ENCODE results near the gene PLTP. TPM values are rescaled to one million over a fixed set of nuclear protein-coding genes. Genes with fewer than 3 reads are reported as not detected.
"Not testable (repeated sequence)": the region's sequence is repeated elsewhere in the genome, so short reads cannot be mapped to it uniquely, and the experiment has no call there.

The PLTP gene
- total RNA-seq, 1 experiment from 2014 or later, result 2.2 TPM

- no peak for DNase-seq (ENCODE audit: low spot score)
Measured at GRCh38 chr20:45920462-45921336, 8.7 kb upstream of the PLTP start.

GRCh38 chr20:45919542-45920399, 7.8 kb upstream of the PLTP start:
- DNase-seq (ENCODE audit: low spot score), result no peak

GRCh38 chr20:45918779-45919537, 7.0 kb upstream of the PLTP start:
- no peak for DNase-seq (ENCODE audit: low spot score)

GRCh38 chr20:45918182-45918737, 6.3 kb upstream of the PLTP start:
- no peak for DNase-seq (ENCODE audit: low spot score)

- no peak for DNase-seq (ENCODE audit: low spot score)
Measured at GRCh38 chr20:45917790-45918141, 5.8 kb upstream of the PLTP start.

- DNase-seq (ENCODE audit: low spot score), result no peak
Measured at GRCh38 chr20:45913116-45913515, 1.2 kb upstream of the PLTP start.

- DNase-seq (ENCODE audit: low spot score), result no peak
Measured at GRCh38 chr20:45912344-45912682, 358 bp upstream of the PLTP start.

GRCh38 chr20:45910670-45911485, 1.1 kb downstream of the PLTP start:
- DNase-seq (ENCODE audit: low spot score), result peak; percentile 90

- DNase-seq (ENCODE audit: low spot score), result no peak
Measured at GRCh38 chr20:45909817-45910669, 1.9 kb downstream of the PLTP start.

- no peak for DNase-seq (ENCODE audit: low spot score)
Measured at GRCh38 chr20:45909336-45909808, 2.6 kb downstream of the PLTP start.

- DNase-seq (ENCODE audit: low spot score), result no peak
Measured at GRCh38 chr20:45908084-45908483, 3.9 kb downstream of the PLTP start.

- DNase-seq (ENCODE audit: low spot score), result no peak
Measured at GRCh38 chr20:45907219-45907948, 4.6 kb downstream of the PLTP start.

- peak; percentile 81 for DNase-seq (ENCODE audit: low spot score)
Measured at GRCh38 chr20:45905505-45906079, 6.4 kb downstream of the PLTP start.

- no peak for DNase-seq (ENCODE audit: low spot score)
Measured at GRCh38 chr20:45904583-45905504, 7.1 kb downstream of the PLTP start.

- DNase-seq (ENCODE audit: low spot score), result no peak
Measured at GRCh38 chr20:45902199-45902701, 9.7 kb downstream of the PLTP start.

GRCh38 chr20:45901332-45901731, 10.6 kb downstream of the PLTP start:
- not testable (repeated sequence) for DNase-seq (ENCODE audit: low spot score)

- DNase-seq (ENCODE audit: low spot score), result no peak
Measured at GRCh38 chr20:45899046-45899835, 12.7 kb downstream of the PLTP start.
